ENCODE measurements around the gene WWC1. TPM values are rescaled to one million over a fixed set of nuclear protein-coding genes. Genes with fewer than 3 reads are reported as not detected.

Gene WWC1
- total RNA-seq, 1 donor from 2014 or later = 2.2 TPM

DNA sequence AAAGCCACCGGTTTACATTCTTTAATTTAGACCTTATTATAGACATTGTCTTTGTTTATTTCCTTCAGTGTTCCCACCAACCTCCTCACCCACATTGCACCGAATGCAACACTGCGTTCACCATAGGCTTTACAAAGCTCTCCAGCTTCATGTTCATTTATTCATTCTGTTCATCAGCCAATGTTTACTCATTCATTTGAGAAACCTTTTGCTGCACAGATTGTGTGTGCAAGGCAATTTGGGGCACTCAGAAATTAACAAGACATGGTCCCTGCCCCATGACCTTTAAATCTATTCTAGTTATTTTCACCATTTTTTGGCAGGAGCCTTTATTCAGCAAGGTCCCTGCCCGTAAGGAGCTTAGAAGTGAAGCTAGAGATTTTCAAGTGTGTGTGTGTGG, 124.0 kb downstream of the WWC1 start:
- Histone ChIP-seq H3K4me1 (peaks cover 13% of the 10 kb centered on the region), H3K27me3 (ENCODE audit: low read depth) (no peaks in the 10 kb centered on the region), H3K9me3 (replicated peaks) (no peaks in the 10 kb centered on the region), H3K4me3 (no peak overlapping the region), H3K36me3 (no peaks in the 10 kb centered on the region), H3K27ac (replicated peaks) (no peak overlapping the region)
- intact Hi-C loops (cut with micrococcal nuclease) = no loop called here
- no peak for DNase-seq
- TF ChIP-seq CTCF (IDR thresholded peaks at IDR 0.05; ENCODE audit: borderline replicate concordance) = no peak

GRCh38 chr5:168415971-168416370, 124.5 kb downstream of the WWC1 start:
- Histone ChIP-seq H3K27me3 (ENCODE audit: low read depth) (no peaks in the 10 kb centered on the region), H3K9me3 (replicated peaks) (no peaks in the 10 kb centered on the region), H3K4me3 (no peak overlapping the region), H3K27ac (replicated peaks) (no peak overlapping the region), H3K36me3 (no peaks in the 10 kb centered on the region), H3K4me1 (peaks cover 13% of the 10 kb centered on the region)
- intact Hi-C loops (cut with micrococcal nuclease) = no loop called here
- no peak for DNase-seq
- TF ChIP-seq CTCF (IDR thresholded peaks at IDR 0.05; ENCODE audit: borderline replicate concordance) = no peak

DNA sequence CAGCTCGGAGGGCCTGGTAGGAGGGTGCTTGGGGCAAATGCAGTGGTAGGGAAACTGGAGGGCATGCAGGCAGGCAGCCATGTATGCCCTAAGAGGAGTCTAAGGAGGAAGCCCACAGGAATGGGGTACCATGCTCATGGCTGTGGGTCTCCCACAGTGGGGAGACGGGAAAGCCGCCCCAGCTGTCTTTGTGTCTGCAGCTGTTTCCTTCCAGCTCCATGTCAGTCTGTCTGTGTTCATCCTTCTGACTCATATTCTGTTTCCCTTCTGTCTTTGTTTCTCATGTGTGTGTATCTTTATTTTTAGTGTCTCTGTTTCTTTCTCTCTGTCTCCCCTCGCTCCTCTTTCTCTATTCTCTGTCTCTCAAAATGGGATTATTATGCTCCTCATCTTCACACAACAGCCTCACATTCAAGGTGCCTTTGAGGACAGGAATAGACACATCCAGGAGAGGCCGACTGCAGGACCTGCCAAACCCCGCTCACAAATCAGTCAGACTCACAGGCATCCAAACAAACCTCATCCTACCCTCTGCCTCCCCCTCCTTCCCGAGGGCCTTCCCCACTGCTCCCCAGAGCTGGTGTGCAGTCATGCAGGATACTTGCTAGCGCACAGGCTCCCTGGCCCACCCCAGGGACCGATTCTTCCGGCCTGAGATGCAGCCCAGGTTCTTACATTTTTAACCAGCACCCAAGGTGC, 126.4 kb downstream of the WWC1 start:
- peaks cover 10% of the 10 kb centered on the region for H3K4me1 ChIP-seq
- no peaks in the 10 kb centered on the region for H3K9me3 ChIP-seq (replicated peaks)
- no peak overlapping the region for H3K4me3 ChIP-seq
- H3K27ac ChIP-seq (replicated peaks) = no peak overlapping the region
- intact Hi-C loops (cut with micrococcal nuclease) = no loop called here
- TF ChIP-seq CTCF (IDR thresholded peaks at IDR 0.05; ENCODE audit: borderline replicate concordance) = no peak
- H3K27me3 ChIP-seq (ENCODE audit: low read depth) = no peaks in the 10 kb centered on the region
- DNase-seq = no peak
- H3K36me3 ChIP-seq = no peaks in the 10 kb centered on the region

DNA sequence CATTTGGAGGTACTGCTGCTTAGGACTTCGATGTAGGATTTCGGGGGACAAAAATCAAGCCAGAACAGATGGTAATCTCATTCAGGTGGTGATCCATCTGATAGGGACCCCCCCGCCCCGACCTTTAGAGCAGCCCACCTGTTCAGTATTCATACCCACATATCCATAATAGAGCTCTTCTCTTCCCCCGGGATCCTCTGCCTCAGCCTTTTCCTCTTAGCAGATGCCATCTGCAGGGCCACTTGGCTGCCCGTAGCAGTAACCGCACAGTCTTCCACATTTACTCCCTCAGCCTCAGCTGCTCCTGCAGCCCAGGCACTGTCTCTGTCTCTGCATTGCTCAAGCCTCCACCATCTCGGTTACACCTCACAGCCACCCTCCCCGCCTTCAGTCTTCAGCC, 129.0 kb downstream of the WWC1 start:
- intact Hi-C loops (cut with micrococcal nuclease) = no loop called here
- H3K27me3 ChIP-seq (ENCODE audit: low read depth) = no peaks in the 10 kb centered on the region
- DNase-seq = no peak
- H3K4me1 ChIP-seq = peaks cover 10% of the 10 kb centered on the region
- no peak overlapping the region for H3K4me3 ChIP-seq
- H3K9me3 ChIP-seq (replicated peaks) = no peaks in the 10 kb centered on the region
- H3K27ac ChIP-seq (replicated peaks) = no peak overlapping the region
- H3K36me3 ChIP-seq = no peaks in the 10 kb centered on the region
- no peak for TF ChIP-seq CTCF (IDR thresholded peaks at IDR 0.05; ENCODE audit: borderline replicate concordance)

DNA sequence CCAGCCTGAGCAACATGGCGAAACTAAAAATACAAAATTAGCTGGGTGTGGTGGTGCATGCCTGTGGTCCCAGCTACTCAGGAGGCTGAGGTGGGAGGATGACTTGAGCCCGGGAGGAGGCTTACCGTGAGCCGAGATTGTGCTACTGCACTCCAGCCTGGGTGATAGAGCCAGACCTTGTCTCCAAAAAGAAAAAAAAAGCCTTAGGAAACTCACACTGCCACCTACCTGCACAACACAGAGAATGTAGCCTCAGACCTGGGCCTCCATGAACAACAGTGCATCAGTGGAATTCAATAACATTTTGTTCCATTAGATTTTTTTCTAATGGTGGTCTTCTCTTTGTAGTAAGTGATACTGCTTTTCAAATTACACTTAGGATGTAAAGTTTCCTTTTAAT, 131.0 kb downstream of the WWC1 start:
- Histone ChIP-seq H3K27me3 (ENCODE audit: low read depth) (no peaks in the 10 kb centered on the region), H3K4me1 (peaks cover 10% of the 10 kb centered on the region), H3K27ac (replicated peaks) (no peak overlapping the region), H3K36me3 (no peaks in the 10 kb centered on the region), H3K4me3 (no peak overlapping the region), H3K9me3 (replicated peaks) (no peaks in the 10 kb centered on the region)
- TF ChIP-seq CTCF (IDR thresholded peaks at IDR 0.05; ENCODE audit: borderline replicate concordance) = no peak
- intact Hi-C loops (cut with micrococcal nuclease) = no loop called here
- DNase-seq = no peak

Measured in left ventricle myocardium inferior (tissue), 1 donor.